ENCODE measurements around the gene CCDC167.
A peak's percentile ranks its signal among the peaks of the same experiment; 100 is the strongest.

The CCDC167 gene

GRCh38 chr6:37499433-37500293 lies at the start of gene CCDC167:
TSS of gene CCDC167 (minus strand) at chr6:37499893. CDS start at chr6:37499863, 30 bp downstream.
- DNase-seq, result peak; percentile 91

- DNase-seq, result no peak
These were observed 49.5 kb upstream of the CCDC167 start for GRCh38 chr6:37549154-37549553.

GRCh38 chr6:37548067-37548674 lies 48.5 kb upstream of the CCDC167 start:
- peak; percentile 56 for DNase-seq

GRCh38 chr6:37547564-37548061 lies 47.9 kb upstream of the CCDC167 start:
- peak; percentile 71 for DNase-seq

GRCh38 chr6:37546141-37546871 lies 46.6 kb upstream of the CCDC167 start:
- DNase-seq, result no peak

GRCh38 chr6:37544530-37544929 lies 44.8 kb upstream of the CCDC167 start:
- no peak for DNase-seq

- no peak for DNase-seq
These were observed 43.7 kb upstream of the CCDC167 start for GRCh38 chr6:37543361-37543760.

GRCh38 chr6:37541346-37541745 lies 41.7 kb upstream of the CCDC167 start:
- no peak for DNase-seq

GRCh38 chr6:37540390-37540789 lies 40.7 kb upstream of the CCDC167 start:
- DNase-seq, result no peak

GRCh38 chr6:37540029-37540352 lies 40.3 kb upstream of the CCDC167 start:
- no peak for DNase-seq

GRCh38 chr6:37539171-37540028 lies 39.7 kb upstream of the CCDC167 start:
- no peak for DNase-seq

- DNase-seq, result no peak
These were observed 38.4 kb upstream of the CCDC167 start for GRCh38 chr6:37538107-37538506.

- DNase-seq, result no peak
These were observed 37.9 kb upstream of the CCDC167 start for GRCh38 chr6:37537548-37537947.

- no peak for DNase-seq
These were observed 36.9 kb upstream of the CCDC167 start for GRCh38 chr6:37536491-37537190.

- peak; percentile 32 for DNase-seq
These were observed 36.2 kb upstream of the CCDC167 start for GRCh38 chr6:37535759-37536490.

- no peak for DNase-seq
These were observed 35.7 kb upstream of the CCDC167 start for GRCh38 chr6:37535428-37535758.

- no peak for DNase-seq
These were observed 35.2 kb upstream of the CCDC167 start for GRCh38 chr6:37534893-37535292.

GRCh38 chr6:37532122-37532521 lies 32.4 kb upstream of the CCDC167 start:
- DNase-seq, result no peak

- DNase-seq, result no peak
These were observed 31.8 kb upstream of the CCDC167 start for GRCh38 chr6:37531437-37532036.

- no peak for DNase-seq
These were observed 31.3 kb upstream of the CCDC167 start for GRCh38 chr6:37531026-37531425.

- DNase-seq, result no peak
These were observed 30.6 kb upstream of the CCDC167 start for GRCh38 chr6:37530297-37530696.

Data from kidney glomerular epithelial cell (primary cell).